Fibroblast of pulmonary artery (primary cell): ENCODE results near the gene MCF2.

ENCODE experiments used
- DNase-seq: peaks from one replicate; pipeline ENCODE4 v3.0.0-alpha.2; 2010; ENCODE audit warnings: low read depth
- H3K4me3 ChIP-seq: replicated peaks from 2 replicates; pipeline ENCODE4 v1.5.1; 2011; ENCODE audit warnings: low read depth, mild to moderate bottlenecking, control low read depth, low read length, moderate library complexity
- TF ChIP-seq, protein P1 (sequence below): IDR thresholded peaks from 2 replicates; pipeline ENCODE4 v1.5.1; 2011; ENCODE audit warnings: mild to moderate bottlenecking, control low read depth, low read length, inconsistent platforms; ENCODE audit errors: missing control alignments

Gene MCF2

GRCh38 chrX:139734996-139735395, 27.0 kb upstream of the MCF2 start:
- H3K4me3 ChIP-seq = no peak overlapping the region
- TF ChIP-seq, protein P1, sequence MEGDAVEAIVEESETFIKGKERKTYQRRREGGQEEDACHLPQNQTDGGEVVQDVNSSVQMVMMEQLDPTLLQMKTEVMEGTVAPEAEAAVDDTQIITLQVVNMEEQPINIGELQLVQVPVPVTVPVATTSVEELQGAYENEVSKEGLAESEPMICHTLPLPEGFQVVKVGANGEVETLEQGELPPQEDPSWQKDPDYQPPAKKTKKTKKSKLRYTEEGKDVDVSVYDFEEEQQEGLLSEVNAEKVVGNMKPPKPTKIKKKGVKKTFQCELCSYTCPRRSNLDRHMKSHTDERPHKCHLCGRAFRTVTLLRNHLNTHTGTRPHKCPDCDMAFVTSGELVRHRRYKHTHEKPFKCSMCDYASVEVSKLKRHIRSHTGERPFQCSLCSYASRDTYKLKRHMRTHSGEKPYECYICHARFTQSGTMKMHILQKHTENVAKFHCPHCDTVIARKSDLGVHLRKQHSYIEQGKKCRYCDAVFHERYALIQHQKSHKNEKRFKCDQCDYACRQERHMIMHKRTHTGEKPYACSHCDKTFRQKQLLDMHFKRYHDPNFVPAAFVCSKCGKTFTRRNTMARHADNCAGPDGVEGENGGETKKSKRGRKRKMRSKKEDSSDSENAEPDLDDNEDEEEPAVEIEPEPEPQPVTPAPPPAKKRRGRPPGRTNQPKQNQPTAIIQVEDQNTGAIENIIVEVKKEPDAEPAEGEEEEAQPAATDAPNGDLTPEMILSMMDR = no peak
- DNase-seq = no peak

DNA sequence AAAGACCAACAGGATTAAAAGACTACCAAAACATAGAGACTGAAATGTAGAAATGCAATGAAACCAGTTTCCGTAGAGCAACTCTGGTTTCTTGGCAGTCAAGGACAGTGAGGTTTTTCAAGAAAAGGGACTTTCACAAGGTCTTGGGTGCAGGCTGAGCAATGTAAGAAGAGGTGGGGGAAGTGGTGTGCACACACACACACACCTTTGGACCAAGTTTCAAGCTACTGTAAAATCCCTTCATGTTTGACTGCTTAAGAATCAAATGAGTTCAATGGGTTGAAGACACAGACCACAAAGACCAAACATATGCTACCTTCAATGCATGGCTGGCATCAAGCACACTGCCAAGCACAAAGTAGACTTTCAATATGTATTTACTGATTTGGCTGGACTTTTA, 17.8 kb upstream of the MCF2 start:
- TF ChIP-seq, protein P1 = no peak
- DNase-seq = no peak
- no peak overlapping the region for H3K4me3 ChIP-seq

GRCh38 chrX:139724626-139725025, 16.7 kb upstream of the MCF2 start:
- no peak overlapping the region for H3K4me3 ChIP-seq
- TF ChIP-seq, protein P1 = no peak
- no peak for DNase-seq

DNA sequence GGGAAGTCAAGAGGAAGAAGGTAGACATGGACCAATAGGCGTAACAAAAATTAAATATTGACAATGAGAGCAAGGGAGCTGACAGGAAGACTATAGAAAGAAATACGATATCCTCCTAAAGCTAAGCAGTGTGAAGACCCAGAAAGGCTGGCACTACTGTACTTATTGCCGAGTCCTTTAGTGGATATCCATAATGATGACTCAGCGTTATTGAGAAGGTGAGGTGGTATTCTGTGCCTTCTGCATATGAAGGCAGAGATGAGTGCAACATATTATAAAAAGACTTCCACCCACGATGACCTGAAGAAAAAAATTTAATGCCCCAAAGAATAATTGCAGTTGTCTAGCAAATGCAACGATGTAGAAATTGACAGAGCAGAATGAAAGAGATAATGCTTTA, 13.0 kb upstream of the MCF2 start:
- no peak overlapping the region for H3K4me3 ChIP-seq
- no peak for DNase-seq
- TF ChIP-seq, protein P1 = no peak

- H3K4me3 ChIP-seq = no peak overlapping the region
- TF ChIP-seq, protein P1 = no peak
- DNase-seq = peak; percentile 16
Observed at GRCh38 chrX:139720136-139720535, 12.2 kb upstream of the MCF2 start.

GRCh38 chrX:139702658-139703057, 5.3 kb downstream of the MCF2 start:
- TF ChIP-seq, protein P1 = no peak
- DNase-seq = no peak
- H3K4me3 ChIP-seq = no peak overlapping the region

DNA sequence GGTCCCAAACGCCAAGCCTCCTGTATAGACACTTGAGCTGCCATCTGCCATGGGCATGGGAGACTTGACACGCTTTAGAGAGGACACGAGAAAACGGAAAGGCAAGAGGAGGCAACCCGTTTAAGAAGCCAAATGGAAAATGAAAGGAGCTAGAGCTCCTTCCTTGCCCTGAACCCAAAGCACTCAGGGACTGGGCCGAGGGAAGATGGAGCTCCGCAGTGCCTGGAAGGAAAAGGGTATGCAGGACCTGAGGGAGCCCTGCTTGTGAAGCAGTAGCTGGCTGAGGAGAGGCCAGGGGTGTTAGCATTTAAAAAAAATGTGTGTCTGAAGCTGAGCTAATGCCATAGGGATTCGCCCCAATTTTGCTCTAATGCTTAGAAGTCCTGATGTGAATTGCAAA, 15.1 kb downstream of the MCF2 start:
- DNase-seq = no peak
- H3K4me3 ChIP-seq = peak overlapping the region; percentile 3
- TF ChIP-seq, protein P1 = no peak
